Motor neuron (in vitro differentiated cells): ENCODE results near the gene SEMA3B. TPM values are rescaled to one million over a fixed set of nuclear protein-coding genes. Genes with fewer than 3 reads are reported as not detected.
A peak's percentile ranks its signal among the peaks of the same experiment; 100 is the strongest.

ENCODE experiments used
- ATAC-seq, 8 experiments: fragments of 200-7000 bp; cut with Tn5 transposase; replicated peaks in 6 of 8; 2 replicates each; pipeline ENCODE4 v1.8.0; 2021; ENCODE audit warnings: mild to moderate bottlenecking in 8 of 8, moderate library complexity in 8 of 8
- H3K27ac ChIP-seq, 2 donors: fragments of 250-450 bp; sonication (Bioruptor Pico); 2 replicates each; pipeline ENCODE4 v1.9.0; 2021; ENCODE audit warnings: antibody characterized with exemption in 2 of 2, mild to moderate bottlenecking in 2 of 2, moderate library complexity in 1 of 2
- H3K4me1 ChIP-seq, 2 donors: fragments of 250-450 bp; sonication (Bioruptor Pico); replicated peaks in 1 of 2; 2 replicates each; pipeline ENCODE4 v1.6.1; 2021; ENCODE audit warnings: antibody characterized with exemption in 2 of 2, mild to moderate bottlenecking in 2 of 2, moderate library complexity in 1 of 2
- H3K4me3 ChIP-seq, 5 donors: fragments of 250-450 bp; sonication (Bioruptor Pico); 2 replicates each; pipeline ENCODE4 v1.9.0; 2021; ENCODE audit warnings: antibody characterized with exemption in 5 of 5, mild to moderate bottlenecking in 5 of 5, moderate library complexity in 4 of 5
- WGBS, 10 experiments: fragments of 450-650 bp; shearing (Covaris generic); methylation state at CpG; one replicate each; pipeline ENCODE4 v1.0.0; 2022; 5-methylcytosine and 5-hydroxymethylcytosine counted together
- in situ Hi-C, 9 experiments: fragments of 400-800 bp; cut with MboI; loops; one replicate each; pipeline ENCODE4 v1.15.0; 2021; ENCODE audit warnings: low sequenced_read_pairs in 9 of 9, low pct_unique_long_range_greater_than_20kb in 2 of 9; ENCODE audit not compliant: unreplicated experiment in 9 of 9
- total RNA-seq, 8 experiments: library from RNA; unstranded; fragments of 300-600 nt; gene quantifications; 2 replicates each; pipeline versions ENCODE4 v1.2.3 to v1.2.4, GENCODE V29; 2022

Gene SEMA3B
- total RNA-seq, 8 experiments from 2014 or later: 2.0 to 20.8 (median 6.9) TPM

DNA sequence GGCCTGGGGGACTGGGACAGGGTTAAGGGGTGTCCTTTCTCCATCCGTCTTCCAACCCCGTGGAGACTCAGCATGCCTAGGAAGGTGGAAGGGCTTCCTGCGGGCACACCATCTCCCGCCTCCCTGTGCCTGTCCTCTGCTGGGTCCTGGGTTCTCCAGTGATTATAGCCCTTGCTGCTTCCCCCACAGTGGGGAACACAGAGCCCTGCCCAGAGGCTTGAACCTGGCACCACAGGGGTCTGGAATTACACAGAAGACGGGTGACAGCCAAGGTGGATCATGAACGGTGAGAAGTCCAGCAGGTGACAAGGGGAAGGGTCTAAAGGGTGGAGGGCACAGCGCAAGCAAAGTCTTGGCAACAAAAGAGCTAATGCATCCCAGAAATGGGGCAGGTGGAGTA is 6.2 kb upstream of the SEMA3B start:
- Histone ChIP-seq H3K4me1 (peaks cover 70 to 76% of the 10 kb centered on the region in 2 donors), H3K27ac (no peak overlapping the region)
- in situ Hi-C loops: no loop called here

DNA sequence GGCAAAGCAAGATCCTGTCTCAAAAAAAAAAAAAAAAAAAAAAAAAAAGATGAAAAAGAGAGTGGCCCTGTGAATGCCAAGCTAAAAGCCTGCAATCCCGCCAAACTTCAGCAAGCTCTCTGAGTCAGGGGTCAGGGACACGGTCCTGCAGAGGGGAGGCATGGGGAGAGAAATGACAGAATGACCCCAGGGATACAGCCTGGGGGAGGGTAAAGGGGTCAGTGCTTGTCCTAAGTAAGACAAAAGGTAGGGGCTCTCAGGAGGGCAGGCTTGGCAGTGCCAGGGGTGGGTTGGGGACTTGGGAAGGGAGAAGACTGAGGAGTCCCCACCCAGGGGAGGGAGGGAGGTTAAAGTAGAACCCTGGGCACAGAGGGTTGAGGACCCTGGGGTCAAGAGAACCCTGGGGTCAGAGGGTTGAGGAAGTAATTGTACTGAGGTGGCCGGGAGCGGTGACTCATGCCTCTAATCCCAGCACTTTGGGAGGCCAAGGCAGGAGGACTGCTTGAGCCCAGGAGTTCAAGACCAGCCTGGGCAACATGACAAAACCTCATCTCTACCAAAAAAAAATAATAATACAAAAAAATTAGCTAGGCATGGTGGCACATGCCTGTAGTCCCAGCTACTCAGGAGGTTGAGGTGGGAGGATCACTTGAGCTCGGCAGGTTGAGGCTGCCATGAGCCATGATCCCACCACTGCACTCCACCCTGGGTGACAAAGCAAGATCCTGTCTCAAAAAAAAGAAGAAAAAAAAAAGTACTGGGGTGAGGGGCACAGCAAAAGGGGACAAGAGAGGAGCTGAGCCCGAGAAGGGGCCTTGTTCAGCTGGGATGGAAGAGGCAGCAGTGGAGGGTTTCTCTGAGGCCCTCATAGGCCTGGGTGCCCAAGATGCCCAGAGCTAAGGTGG is 5.2 kb upstream of the SEMA3B start:
- no peak for ATAC-seq

More for the DNA sequence above, 6.2 kb upstream of the SEMA3B start:
- no peak for ATAC-seq
- H3K4me3 ChIP-seq: no peak overlapping the region
- 82 to 100% (median 89%) methylated on average over 3 to 4 of the region's 7 CpGs; no CpG with 5 or more reads in 7 of the 10 experiments for WGBS, 10 experiments

DNA sequence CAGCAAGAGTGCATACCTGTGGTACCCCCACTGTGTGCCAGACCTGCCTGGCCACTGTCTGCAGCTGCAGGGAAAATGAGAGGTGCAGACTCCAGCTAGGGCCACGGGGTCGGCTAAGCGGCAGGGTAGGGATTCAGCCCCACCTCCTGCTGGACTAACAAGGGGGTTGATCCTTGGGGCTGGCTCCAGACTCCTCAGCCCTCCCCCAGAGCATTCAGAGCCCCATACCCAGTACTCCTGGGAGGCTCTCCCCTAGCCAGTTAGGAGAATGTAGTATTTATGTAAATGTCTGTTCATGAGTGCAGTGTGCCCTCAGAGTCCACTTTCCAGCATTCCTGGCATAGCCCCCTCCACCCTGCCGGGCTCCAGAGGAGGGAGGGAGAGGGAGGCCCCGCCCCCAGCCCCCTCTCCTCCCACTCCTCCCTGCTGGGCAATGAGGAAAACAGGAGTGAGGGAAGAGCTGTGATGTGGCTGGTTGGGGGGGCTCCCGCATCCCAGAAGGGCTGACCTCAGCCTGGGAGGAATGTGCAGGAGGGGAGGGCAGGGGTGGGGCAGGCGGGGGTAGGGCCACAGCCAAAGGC is 4.5 kb upstream of the SEMA3B start:
- H3K4me1 ChIP-seq: peaks cover 54 to 72% of the 10 kb centered on the region in 2 donors
- peak; percentile 18 to 79 (median 73) for ATAC-seq
- in situ Hi-C loops: no loop called here
- H3K4me3 ChIP-seq: no peak overlapping the region
- WGBS, 10 experiments: 5% methylated on average over 3 of the region's 7 CpGs; no CpG with 5 or more reads in 9 of the 10 experiments
- peak overlapping the region; percentile 82 for H3K27ac ChIP-seq

More for the DNA sequence above, 5.2 kb upstream of the SEMA3B start:
- WGBS, 10 experiments: 20 to 100% (median 60%) methylated on average over 1 to 4 of the region's 6 CpGs; no CpG with 5 or more reads in 3 of the 10 experiments
- Histone ChIP-seq H3K4me1 (peaks cover 62 to 72% of the 10 kb centered on the region in 2 donors), H3K27ac (peak overlapping the region; percentile 82), H3K4me3 (no peak overlapping the region)
- in situ Hi-C loops: no loop called here

DNA sequence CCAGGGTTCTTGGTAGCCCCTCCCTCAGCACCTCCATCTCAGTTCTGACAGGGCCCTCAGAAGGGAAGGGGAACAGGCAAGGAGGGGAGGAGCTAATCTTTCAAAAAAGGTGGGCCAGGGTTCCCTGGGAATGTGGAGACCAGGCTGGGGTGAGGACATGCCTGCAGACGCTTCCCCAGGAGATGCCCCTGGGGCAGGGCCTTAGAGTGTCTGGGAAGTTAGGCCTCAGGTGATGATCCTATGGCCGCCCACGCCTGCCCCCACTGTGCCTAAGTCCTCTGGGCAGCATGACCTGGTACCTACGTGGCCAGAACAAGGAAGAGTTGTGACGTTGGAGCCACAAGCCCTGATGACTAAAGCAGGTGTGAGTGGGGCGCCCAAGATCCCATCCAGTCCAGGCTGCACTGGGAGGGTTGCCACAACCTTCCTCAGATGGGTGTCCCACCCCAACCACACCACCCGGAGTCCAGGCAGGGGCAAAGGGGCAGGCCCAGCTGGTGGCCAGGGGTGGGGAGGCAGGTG is 3.9 kb upstream of the SEMA3B start:
- Histone ChIP-seq H3K4me3 (no peak overlapping the region), H3K27ac (peak overlapping the region; percentile 80 to 82), H3K4me1 (peaks cover 50 to 70% of the 10 kb centered on the region in 2 donors)
- in situ Hi-C loops: no loop called here
- ATAC-seq: no peak
- WGBS, 10 experiments: no CpG with 5 or more reads among the region's 7 CpGs

DNA sequence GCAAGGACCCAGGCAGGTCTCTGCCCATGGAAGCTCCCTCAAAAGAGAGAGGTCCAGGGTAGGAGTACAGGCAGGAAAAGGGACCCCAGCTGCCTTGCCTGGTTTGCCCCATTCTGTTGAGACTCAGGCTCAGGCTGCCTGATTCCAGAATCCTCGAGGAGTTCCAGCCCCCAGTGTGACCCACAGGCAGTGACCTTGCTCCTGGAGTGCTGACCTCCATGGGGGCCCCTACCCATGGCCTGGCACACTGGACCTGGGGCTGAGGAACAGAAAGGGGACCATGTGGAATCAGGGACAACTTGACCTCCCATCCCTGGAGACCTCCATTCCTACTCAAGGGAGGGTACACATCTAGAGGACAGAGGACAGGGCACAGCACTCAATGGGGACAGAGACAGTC is 3.4 kb upstream of the SEMA3B start:
- no CpG with 5 or more reads among the region's 1 CpG for WGBS, 10 experiments
- Histone ChIP-seq H3K4me1 (peaks cover 46 to 66% of the 10 kb centered on the region in 2 donors), H3K4me3 (no peak overlapping the region), H3K27ac (peak overlapping the region; percentile 80 to 82)
- in situ Hi-C loops: no loop called here
- ATAC-seq: no peak

DNA sequence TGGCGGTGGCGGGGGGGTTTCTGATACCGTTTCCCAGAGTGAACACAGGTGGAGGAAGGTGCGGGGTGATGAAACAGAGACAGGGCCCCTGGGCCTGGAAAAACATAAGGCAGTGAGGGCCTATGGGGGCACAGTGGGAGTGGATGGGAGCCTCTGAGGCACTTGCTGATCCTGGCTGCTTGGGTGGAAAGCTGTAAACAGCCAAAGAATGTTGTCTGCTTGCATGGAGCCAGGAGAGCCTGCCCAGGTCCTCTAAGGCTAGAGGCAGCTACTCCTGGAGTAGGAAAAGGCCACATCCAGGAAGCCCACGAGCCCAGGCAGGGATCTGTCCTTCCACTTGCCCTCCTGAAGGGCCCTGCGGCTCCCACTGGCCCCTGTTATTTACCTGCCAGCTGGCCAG is 2.9 kb upstream of the SEMA3B start:
- ATAC-seq: no peak
- in situ Hi-C loops: no loop called here
- H3K27ac ChIP-seq: no peak overlapping the region
- 17 to 100% (median 62%) methylated on average over 1 to 4 of the region's 6 CpGs; no CpG with 5 or more reads in 5 of the 10 experiments for WGBS, 10 experiments
- no peak overlapping the region for H3K4me3 ChIP-seq
- H3K4me1 ChIP-seq: peaks cover 41 to 61% of the 10 kb centered on the region in 2 donors

DNA sequence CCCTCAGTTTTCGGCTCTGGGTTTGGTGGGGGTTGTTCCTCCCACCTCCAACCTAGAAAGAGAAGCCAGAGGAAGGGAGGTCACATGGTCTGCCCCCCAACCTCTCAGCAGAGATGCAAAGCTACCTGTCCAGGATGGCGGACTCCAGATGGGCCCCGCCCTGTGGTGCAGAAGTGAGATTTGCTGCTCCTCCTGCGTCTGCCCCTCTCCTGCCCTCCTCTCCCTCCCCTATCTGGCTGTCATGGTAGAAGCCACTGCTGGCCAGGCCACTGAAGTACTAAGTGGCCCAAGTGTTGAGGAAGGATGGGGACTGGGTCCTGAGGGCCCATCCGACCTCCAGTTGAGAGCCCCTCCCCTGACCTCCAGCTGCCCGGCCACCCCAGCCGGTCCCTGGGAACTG is 2.1 kb upstream of the SEMA3B start:
- Histone ChIP-seq H3K27ac (no peak overlapping the region), H3K4me3 (no peak overlapping the region), H3K4me1 (peaks cover 40 to 58% of the 10 kb centered on the region in 2 donors)
- in situ Hi-C loops: no loop called here
- ATAC-seq: no peak
- WGBS, 10 experiments: 0% methylated on average over 1 of the region's 7 CpGs; no CpG with 5 or more reads in 9 of the 10 experiments

DNA sequence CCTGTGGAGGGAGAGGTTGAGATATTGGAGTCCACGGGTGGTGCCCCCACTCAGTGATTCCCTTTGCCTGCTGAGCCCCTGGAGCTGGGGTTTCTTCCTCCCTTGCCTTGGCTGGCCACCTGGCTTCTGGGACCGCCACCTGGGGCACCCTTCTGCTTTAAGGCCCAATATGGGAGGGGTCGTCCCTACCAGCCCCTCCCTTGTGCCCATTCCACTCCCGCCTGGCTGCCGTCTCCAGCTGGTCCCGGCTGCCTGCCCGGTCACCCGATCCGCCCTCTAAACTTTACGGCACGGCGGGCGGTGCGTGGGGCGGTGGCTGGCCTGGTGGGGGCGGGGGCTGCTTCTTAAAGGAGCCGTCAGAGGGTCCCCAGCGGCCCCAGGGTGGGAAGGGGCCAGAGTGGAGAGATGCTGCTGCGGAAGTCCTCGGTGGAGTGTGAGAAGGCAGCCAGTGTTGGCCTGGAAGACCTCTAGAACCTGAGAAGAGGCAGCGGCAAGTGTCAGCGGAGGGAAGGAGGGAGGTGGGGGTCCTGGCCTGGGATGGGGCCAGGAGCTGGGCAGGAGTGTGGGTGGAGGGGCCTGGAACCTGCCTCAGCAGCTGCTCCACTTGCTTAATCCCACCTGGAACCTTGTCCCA is 1.6 kb upstream of the SEMA3B start:
- peak in 3 of 8 experiments; percentile 1 to 5 (median 3) for ATAC-seq
- in situ Hi-C loops: no loop called here
- WGBS, 10 experiments: 15 to 40% (median 33%) methylated on average over 1 to 4 of the region's 22 CpGs; no CpG with 5 or more reads in 7 of the 10 experiments

DNA sequence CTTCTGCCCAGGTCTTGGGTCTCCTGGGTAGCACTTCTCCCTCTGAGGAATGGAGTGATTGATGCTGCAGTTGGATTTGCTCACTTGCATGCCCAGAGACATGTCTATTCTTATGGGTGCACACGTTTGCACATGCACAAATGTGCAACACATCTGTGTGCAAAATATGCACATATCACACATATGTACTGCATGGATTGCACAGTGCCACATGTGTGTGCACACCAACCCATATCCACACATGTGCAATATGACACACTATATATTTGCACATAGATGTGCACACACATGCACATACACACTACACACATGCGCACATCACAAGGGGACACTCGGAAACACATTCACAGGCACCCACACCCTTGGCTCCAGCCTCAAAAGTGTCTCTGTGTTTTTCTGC is 671 bp upstream of the SEMA3B start:
- Histone ChIP-seq H3K27ac (no peak overlapping the region), H3K4me3 (no peak overlapping the region), H3K4me1 (peaks cover 46 to 67% of the 10 kb centered on the region in 2 donors)
- WGBS, 10 experiments: 0 to 80% (median 80%) methylated on average over 1 to 3 of the region's 3 CpGs; no CpG with 5 or more reads in 7 of the 10 experiments
- ATAC-seq: peak in 2 of 8 experiments; percentile 1 to 3
- in situ Hi-C loops: no loop called here

More for the DNA sequence above, 1.6 kb upstream of the SEMA3B start:
- peak overlapping the region in 1 of 5 donors; percentile 6 for H3K4me3 ChIP-seq
- no peak overlapping the region for H3K27ac ChIP-seq
- peaks cover 42 to 60% of the 10 kb centered on the region in 2 donors for H3K4me1 ChIP-seq

DNA sequence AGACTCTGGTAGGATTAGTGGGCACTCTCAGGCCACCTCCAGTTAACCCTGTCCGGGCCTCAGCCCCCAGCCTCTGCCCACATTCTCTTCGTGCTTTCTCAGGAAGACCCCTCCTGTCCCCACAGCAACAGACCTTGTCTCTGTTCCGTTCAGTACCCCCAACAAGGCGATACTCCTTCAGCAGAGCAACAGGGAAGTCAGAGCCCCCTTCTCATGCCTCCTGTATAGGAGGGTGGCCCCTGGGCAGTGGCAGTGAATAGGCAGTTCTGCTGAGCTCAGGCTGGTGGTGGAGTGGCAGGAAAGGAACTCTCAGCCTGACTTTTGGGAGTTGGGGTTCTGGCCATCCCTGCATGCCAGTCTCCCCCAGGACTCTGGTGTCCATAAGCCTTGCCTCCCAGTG is 513 bp downstream of the SEMA3B start:
- peaks cover 38 to 57% of the 10 kb centered on the region in 2 donors for H3K4me1 ChIP-seq
- ATAC-seq: no peak
- in situ Hi-C loops: no loop called here
- no peak overlapping the region for H3K4me3 ChIP-seq
- no peak overlapping the region for H3K27ac ChIP-seq
- 73 to 100% methylated on average over 1 to 2 of the region's 4 CpGs; no CpG with 5 or more reads in 8 of the 10 experiments for WGBS, 10 experiments

DNA sequence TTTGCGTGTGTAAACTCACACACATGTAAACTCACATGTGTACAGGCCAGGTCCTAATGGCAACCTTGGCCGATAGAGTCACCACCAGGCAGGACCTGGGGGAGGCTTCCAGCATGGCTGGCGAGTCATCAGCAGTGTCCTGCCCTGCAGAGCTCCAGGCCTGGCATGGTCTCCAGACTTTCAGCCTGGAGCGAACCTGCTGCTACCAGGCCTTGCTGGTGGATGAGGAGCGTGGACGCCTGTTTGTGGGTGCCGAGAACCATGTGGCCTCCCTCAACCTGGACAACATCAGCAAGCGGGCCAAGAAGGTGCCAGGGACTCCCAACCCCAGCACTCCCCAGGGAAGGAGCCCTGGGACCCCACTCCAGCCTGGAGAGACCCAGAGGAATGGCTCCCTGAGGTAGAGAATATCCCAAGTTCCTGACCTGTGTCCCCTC is 1.0 kb downstream of the SEMA3B start:
- Histone ChIP-seq H3K4me3 (no peak overlapping the region), H3K27ac (no peak overlapping the region), H3K4me1 (peaks cover 34 to 53% of the 10 kb centered on the region in 2 donors)
- in situ Hi-C loops: loop anchor here in 2 of 9 experiments (10.0 kb wide), 1 partner anchor 75 kb away; the partner anchor contains the start of gene GNAT1 (in 2 of the 2)
- WGBS, 10 experiments: 90 to 100% (median 100%) methylated on average over 1 to 3 of the region's 8 CpGs; no CpG with 5 or more reads in 7 of the 10 experiments
- ATAC-seq: peak in 1 of 8 experiments; percentile 3

DNA sequence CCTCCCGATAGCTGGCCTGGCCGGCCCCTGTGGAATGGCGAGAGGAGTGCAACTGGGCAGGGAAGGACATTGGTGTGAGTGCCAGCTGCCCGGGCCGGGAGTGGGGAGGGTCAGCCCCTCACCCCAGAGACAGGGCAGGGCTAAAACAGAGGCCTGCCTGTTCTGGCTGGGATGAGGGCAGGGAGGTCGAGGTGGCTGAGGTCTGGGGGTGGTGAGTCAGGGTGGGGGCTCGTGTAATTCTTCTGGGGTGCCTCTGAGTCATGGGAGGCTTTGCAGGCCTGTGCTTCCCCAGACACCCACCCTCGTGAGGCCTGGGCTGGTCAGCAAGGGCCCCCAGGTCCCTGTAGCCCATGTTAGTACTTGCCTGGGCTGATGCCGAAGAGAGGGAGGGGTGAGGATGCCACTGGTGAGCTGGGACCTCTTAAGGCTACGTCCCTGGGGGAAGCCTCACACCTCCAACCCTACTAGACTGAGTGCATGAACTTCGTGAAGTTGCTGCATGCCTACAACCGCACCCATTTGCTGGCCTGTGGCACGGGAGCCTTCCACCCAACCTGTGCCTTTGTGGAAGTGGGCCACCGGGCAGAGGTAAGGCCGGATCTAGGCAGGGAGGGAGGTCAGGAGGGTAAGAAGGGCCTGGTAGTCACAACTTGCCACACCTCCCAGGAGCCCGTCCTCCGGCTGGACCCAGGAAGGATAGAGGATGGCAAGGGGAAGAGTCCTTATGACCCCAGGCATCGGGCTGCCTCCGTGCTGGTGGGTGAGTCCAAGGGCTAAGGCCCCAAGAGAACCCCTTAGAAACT is 1.7 kb downstream of the SEMA3B start:
- no peak overlapping the region for H3K4me3 ChIP-seq
- H3K27ac ChIP-seq: no peak overlapping the region
- no peak for ATAC-seq
- 20 to 100% methylated on average over 1 to 3 of the region's 19 CpGs; no CpG with 5 or more reads in 8 of the 10 experiments for WGBS, 10 experiments
- H3K4me1 ChIP-seq: peaks cover 27 to 47% of the 10 kb centered on the region in 2 donors
- in situ Hi-C loops: loop anchor here in 2 of 9 experiments (10.0 kb wide), 1 partner anchor 76 kb away; the partner anchor contains the start of gene GNAT1 (in 2 of the 2)
